ENCODE results near the gene ABCC3. TPM values are rescaled to one million over a fixed set of nuclear protein-coding genes. Genes with fewer than 3 reads are reported as not detected.

Gene ABCC3
- total RNA-seq, 1 experiment from 2014 or later: 66.2 TPM

DNA sequence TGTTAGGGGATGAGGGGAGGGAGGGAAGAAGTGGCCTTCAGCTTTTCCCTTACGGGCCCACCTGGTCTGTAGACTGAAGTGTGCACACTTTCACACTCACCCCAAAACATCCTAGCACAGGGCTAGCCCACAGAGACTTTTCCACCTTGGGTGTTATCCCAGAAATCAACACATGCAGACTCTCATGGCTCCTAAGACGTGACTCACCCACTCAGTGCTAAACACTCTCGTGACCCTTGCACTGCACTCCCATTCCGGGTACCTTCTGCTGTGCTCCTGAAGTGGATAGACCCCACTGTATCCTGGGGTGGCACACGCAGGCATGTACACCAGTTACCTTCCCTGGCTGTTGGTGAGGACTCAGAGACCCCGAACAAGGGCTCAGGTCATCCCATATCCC is 23.0 kb upstream of the ABCC3 start:
- intact Hi-C loops (cut with micrococcal nuclease): no loop called here
- Histone ChIP-seq H3K4me1 (ENCODE audit: control insufficient read depth in 1 of 2, insufficient read depth in 2 of 2, low read length in 2 of 2) (no peaks in the 10 kb centered on the region), H4K20me1 (ENCODE audit: insufficient read depth) (no peaks in the 10 kb centered on the region), H3K9me3 (ENCODE audit: control insufficient read depth in 1 of 2, insufficient read depth in 1 of 2, low read depth in 1 of 2, low read length in 2 of 2) (no peaks in the 10 kb centered on the region), H3K9ac (ENCODE audit: low read length) (no peak overlapping the region), H3K4me2 (ENCODE audit: low read length) (no peak overlapping the region), H3K27ac (ENCODE audit: low read depth, low read length) (no peak overlapping the region), H3K79me2 (ENCODE audit: insufficient read depth, low read length) (no peaks in the 10 kb centered on the region), H3K36me3 (ENCODE audit: control insufficient read depth in 1 of 2, insufficient read depth in 2 of 2, low read length in 2 of 2) (no peaks in the 10 kb centered on the region), H3K9me2 (ENCODE audit: insufficient read depth) (no peaks in the 10 kb centered on the region), H3K27me3 (ENCODE audit: insufficient read depth, low read length) (no peaks in the 10 kb centered on the region), H3K4me3 (replicated peaks in 1 of 2; ENCODE audit: low read depth in 1 of 2, low read length in 2 of 2) (no peak overlapping the region), H2AFZ (ENCODE audit: low read depth, low read length, poor library complexity, severe bottlenecking) (no peak overlapping the region)
- POLR2A ChIA-PET: no interaction called here
- BruUV-seq (replicated peaks): no TSS peak
- RAD21 ChIA-PET (ENCODE audit: low non-redundant PET in 1 of 2, low total read pairs in 2 of 2, uncharacterized antibody in 2 of 2, unreplicated experiment in 2 of 2): no interaction called here
- DNase-seq (ENCODE audit: low read depth, low spot score) (no peak), ATAC-seq (no peak; the same call in 1 of the 2 replicates)
- CTCF ChIA-PET: no interaction called here
- TF ChIP-seq, protein P1, sequence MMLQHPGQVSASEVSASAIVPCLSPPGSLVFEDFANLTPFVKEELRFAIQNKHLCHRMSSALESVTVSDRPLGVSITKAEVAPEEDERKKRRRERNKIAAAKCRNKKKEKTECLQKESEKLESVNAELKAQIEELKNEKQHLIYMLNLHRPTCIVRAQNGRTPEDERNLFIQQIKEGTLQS (IDR thresholded peaks at IDR 0.05): no peak
- TF ChIP-seq, protein P2, sequence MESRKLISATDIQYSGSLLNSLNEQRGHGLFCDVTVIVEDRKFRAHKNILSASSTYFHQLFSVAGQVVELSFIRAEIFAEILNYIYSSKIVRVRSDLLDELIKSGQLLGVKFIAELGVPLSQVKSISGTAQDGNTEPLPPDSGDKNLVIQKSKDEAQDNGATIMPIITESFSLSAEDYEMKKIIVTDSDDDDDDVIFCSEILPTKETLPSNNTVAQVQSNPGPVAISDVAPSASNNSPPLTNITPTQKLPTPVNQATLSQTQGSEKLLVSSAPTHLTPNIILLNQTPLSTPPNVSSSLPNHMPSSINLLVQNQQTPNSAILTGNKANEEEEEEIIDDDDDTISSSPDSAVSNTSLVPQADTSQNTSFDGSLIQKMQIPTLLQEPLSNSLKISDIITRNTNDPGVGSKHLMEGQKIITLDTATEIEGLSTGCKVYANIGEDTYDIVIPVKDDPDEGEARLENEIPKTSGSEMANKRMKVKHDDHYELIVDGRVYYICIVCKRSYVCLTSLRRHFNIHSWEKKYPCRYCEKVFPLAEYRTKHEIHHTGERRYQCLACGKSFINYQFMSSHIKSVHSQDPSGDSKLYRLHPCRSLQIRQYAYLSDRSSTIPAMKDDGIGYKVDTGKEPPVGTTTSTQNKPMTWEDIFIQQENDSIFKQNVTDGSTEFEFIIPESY (IDR thresholded peaks at IDR 0.05; ENCODE audit: extremely low read depth, insufficient replicate concordance, low read length): no peak
- TF ChIP-seq EGR1 (IDR thresholded peaks at IDR 0.05; ENCODE audit: low read depth) (no peak), RAD21 (IDR thresholded peaks at IDR 0.05; ENCODE audit: low read depth) (no peak), JUND (IDR thresholded peaks at IDR 0.05) (no peak), TCF7L2 (IDR thresholded peaks at IDR 0.05; ENCODE audit: borderline replicate concordance, extremely low read depth, insufficient read depth, insufficient read length) (no peak), POLR2A (IDR thresholded peaks at IDR 0.05; ENCODE audit: borderline replicate concordance, extremely low read depth, insufficient read depth, insufficient read length) (no peak), ZFX (IDR thresholded peaks at IDR 0.05) (no peak; the same call in 1 of the 2 replicates)

DNA sequence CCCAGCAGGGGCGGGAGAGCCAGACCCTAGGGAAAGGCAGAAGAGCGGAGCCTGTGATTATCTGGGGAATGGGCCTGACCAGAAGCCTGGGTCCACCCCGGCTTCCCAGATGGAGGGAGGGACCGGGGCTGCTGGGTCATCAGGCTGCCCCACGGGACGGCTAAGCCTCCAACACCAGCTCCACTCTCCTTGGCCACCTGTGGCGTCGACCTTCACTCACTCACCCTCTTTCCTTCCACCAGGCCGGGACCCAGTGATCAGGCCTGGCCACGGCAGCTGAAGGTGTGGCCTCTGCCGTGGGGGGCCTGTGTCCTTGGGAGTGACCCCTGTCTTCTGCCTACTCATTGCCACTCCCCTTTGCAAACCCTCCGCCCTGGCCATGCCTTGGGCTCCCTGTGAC is 22.4 kb upstream of the ABCC3 start:
- DNase-seq (ENCODE audit: low read depth, low spot score) (no peak), ATAC-seq (no peak)
- ChIA-PET RAD21 (ENCODE audit: low non-redundant PET in 1 of 2, low total read pairs in 2 of 2, uncharacterized antibody in 2 of 2, unreplicated experiment in 2 of 2) (no interaction called here), CTCF (no interaction called here), POLR2A (no interaction called here)
- no peaks in the 10 kb centered on the region for H3K79me2 ChIP-seq (ENCODE audit: insufficient read depth, low read length)
- H3K4me1 ChIP-seq (ENCODE audit: control insufficient read depth in 1 of 2, insufficient read depth in 2 of 2, low read length in 2 of 2): no peaks in the 10 kb centered on the region
- H3K9me3 ChIP-seq (ENCODE audit: control insufficient read depth in 1 of 2, insufficient read depth in 1 of 2, low read depth in 1 of 2, low read length in 2 of 2): no peaks in the 10 kb centered on the region
- no peak overlapping the region for H2AFZ ChIP-seq (ENCODE audit: low read depth, low read length, poor library complexity, severe bottlenecking)
- H4K20me1 ChIP-seq (ENCODE audit: insufficient read depth): no peaks in the 10 kb centered on the region
- no peaks in the 10 kb centered on the region for H3K27me3 ChIP-seq (ENCODE audit: insufficient read depth, low read length)
- intact Hi-C loops (cut with micrococcal nuclease): no loop called here
- H3K9ac ChIP-seq (ENCODE audit: low read length): no peak overlapping the region
- no peak overlapping the region for H3K4me3 ChIP-seq (replicated peaks in 1 of 2; ENCODE audit: low read depth in 1 of 2, low read length in 2 of 2)
- H3K4me2 ChIP-seq (ENCODE audit: low read length): no peak overlapping the region
- BruUV-seq (replicated peaks): no TSS peak
- H3K36me3 ChIP-seq (ENCODE audit: control insufficient read depth in 1 of 2, insufficient read depth in 2 of 2, low read length in 2 of 2): no peaks in the 10 kb centered on the region
- no peaks in the 10 kb centered on the region for H3K9me2 ChIP-seq (ENCODE audit: insufficient read depth)
- TF ChIP-seq POLR2A (IDR thresholded peaks at IDR 0.05; ENCODE audit: borderline replicate concordance, extremely low read depth, insufficient read depth, insufficient read length): no peak
- TF ChIP-seq SRF (IDR thresholded peaks at IDR 0.05; ENCODE audit: low read depth): no peak
- no peak overlapping the region for H3K27ac ChIP-seq (ENCODE audit: low read depth, low read length)
